GM18499 (cell line): Measurements from ENCODE around the gene FKBP9.

Experiments
- ATAC-seq: cut with Tn5 transposase; IDR thresholded peaks from one replicate; pipeline ENCODE4 v1.9.1; 2021; ENCODE audit warnings: moderate number of reproducible peaks; ENCODE audit not compliant: insufficient read depth, unreplicated experiment

FKBP9 gene

DNA sequence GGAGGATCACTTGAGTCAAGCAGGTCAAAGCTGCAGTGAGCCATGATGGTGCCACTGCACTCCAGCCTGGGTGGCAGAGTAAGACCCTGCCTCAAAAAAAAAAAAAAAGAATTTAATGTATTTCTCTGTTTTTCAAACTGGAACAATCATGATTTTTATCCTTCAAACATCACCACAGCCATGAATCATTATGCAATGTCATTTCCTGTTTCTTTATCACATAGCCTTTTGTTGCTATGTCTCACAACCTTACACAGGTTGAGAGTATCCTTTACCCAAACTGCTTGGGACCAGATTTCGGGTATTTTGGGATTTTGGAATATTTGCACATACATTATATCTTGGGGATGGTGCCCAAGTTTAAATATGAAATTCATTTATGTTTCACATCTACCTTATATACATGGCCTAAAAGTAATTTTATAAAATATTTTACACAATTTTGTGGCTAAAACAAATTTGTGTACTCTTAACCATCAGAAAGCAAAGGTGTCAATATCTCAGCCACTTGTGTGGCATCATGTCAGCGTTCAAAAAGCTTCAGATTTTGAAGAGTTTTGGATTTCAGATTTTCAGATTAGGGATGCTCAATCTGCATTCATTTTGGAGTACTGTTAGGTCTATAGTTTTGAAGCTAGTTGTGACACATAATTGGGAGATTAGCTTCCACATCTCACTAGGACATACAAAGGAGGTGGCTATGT is 97.2 kb downstream of the FKBP9 start:
- no peak for ATAC-seq

DNA sequence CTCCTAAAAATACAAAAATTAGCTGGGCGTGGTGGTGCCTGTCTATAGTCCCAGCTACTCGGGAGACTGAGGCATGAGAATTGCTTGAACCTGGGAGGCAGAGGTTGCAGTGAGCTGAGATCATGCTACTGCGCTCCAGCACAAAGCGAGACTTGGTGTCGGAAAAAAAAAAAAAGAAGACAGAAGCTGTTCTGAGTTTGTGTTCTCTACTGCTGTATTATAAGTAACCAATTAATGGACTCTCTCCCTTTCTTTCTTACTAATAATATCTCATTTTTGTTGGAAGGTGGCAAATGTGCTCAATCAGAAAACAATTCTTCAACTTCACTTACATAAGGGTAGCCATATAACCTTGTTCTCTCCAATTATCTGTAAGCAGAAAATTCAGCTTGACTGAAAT is 97.9 kb downstream of the FKBP9 start:
- no peak for ATAC-seq
